ENCODE measurements around the gene MIB2.
"Not testable (repeated sequence)": the region's sequence is repeated elsewhere in the genome, so short reads cannot be mapped to it uniquely, and the experiment has no call there.

DNA sequence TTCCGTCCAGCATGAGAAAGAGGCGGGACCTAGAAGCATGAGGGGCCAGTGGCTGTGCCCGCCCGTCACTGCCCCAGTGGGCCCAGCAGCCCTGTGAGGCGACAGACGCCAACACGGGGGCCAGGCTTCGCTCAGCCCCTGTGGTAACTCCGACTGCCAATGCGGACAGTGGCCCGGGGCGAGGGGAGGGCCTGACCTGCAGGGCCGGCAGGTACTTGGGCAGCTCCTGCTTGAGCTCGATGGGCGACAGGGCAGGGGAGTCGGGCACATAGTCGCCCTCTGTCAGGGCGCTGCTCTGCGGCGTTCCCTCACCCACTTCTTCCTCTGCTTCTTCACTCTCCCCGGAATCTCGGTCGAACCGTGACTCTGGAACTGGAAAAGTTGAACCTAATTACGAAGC, 24.8 kb downstream of the MIB2 start:
- TF ChIP-seq STAT1 (conservative IDR thresholded peaks at IDR 0.05); CTCF (IDR thresholded peaks at IDR 0.05 in 2 of 3, conservative IDR thresholded peaks at IDR 0.05 in 1 of 3; ENCODE audit: control insufficient read depth in 2 of 3, extremely low read depth in 1 of 3, insufficient read depth in 1 of 3, low read depth in 3 of 3, low read length in 3 of 3); SRF (IDR thresholded peaks at IDR 0.05; ENCODE audit: low read depth in 2 of 2, low read length in 2 of 2); EP300 (IDR thresholded peaks at IDR 0.05; ENCODE audit: borderline replicate concordance in 1 of 2, control insufficient read depth in 1 of 2, low read depth in 2 of 2, low read length in 2 of 2); RAD21 (IDR thresholded peaks at IDR 0.05; ENCODE audit: insufficient read depth, low read depth, low read length); JUNB (IDR thresholded peaks at IDR 0.05); JUND (IDR thresholded peaks at IDR 0.05; ENCODE audit: low read depth, low read length); RAD51 (IDR thresholded peaks at IDR 0.05); TAF1 (IDR thresholded peaks at IDR 0.05; ENCODE audit: borderline replicate concordance, low read depth, low read length); HDGF (IDR thresholded peaks at IDR 0.05); FOS (IDR thresholded peaks at IDR 0.05; ENCODE audit: borderline replicate concordance, extremely low read depth, insufficient read length); BCL11A (IDR thresholded peaks at IDR 0.05; ENCODE audit: low read depth, low read length): not testable (repeated sequence)
- TF ChIP-seq, protein P1, sequence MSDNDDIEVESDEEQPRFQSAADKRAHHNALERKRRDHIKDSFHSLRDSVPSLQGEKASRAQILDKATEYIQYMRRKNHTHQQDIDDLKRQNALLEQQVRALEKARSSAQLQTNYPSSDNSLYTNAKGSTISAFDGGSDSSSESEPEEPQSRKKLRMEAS (IDR thresholded peaks at IDR 0.05; ENCODE audit: low read depth, low read length), result not testable (repeated sequence)
